D721Med (cell line): ENCODE data around the gene MXRA7.

Experiments used
- DNase-seq: peaks from one replicate; pipeline ENCODE4 v3.0.0; 2011; ENCODE audit warnings: low spot score; ENCODE audit not compliant: insufficient read length
- FAIRE-seq: peaks from 2 replicates; lab custom pipeline; 2011; peaks lifted over from hg19 to GRCh38; lab: Jason Lieb, UNC
- CTCF ChIP-seq: IDR thresholded peaks from 2 replicates; pipeline ENCODE4 v1.5.1; 2012; ENCODE audit warnings: mild to moderate bottlenecking, control low read depth; ENCODE audit not compliant: insufficient read depth; ENCODE audit errors: missing control alignments

The MXRA7 gene

DNA sequence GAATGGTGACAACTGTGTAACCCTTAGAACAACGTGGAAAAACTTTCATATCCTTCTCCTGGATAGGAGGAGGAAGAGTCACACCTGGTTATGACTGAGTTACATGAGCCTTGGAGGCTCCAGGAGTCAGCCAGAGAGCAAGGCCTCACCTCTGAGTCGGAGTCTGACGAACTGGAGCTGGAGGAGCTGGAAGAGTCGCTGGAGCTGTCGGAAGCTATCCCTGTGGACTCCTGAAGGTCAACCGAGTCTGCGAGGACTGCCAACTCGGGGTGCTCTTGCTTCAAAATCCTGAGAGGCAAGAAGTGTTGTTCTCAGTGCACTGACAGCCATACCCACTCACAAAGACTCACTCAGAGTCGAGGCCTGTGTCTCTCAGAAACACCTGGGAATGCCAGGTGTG lies 9.4 kb upstream of the MXRA7 start:
- FAIRE-seq, result no peak

GRCh38 chr17:76718516-76718915 lies 7.8 kb upstream of the MXRA7 start:
- DNase-seq (no peak), FAIRE-seq (no peak)
- no peak for TF ChIP-seq CTCF

More for the DNA sequence above, 9.4 kb upstream of the MXRA7 start:
- no peak for TF ChIP-seq CTCF
- no peak for DNase-seq

DNA sequence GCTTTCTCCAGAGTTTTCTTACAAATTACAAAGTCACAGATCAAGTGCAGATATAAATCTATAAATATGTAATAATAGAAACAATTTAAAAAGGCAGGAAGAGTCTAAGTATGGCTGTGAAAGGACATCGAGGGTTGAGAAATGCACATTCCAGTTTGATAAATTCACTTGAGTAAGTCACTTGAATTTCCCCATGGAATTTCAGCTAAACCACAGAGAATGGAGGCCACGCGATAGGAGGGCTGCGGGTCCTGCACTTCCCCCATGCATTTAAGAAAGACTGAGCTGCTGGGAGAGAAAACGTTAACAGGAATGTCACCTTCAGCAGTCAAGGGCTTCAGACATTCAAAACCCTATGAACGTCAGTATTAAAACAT lies 6.1 kb upstream of the MXRA7 start:
- DNase-seq (no peak), FAIRE-seq (no peak)
- no peak for TF ChIP-seq CTCF

- no peak for DNase-seq
- no peak for TF ChIP-seq CTCF
- FAIRE-seq, result no peak
Measured at GRCh38 chr17:76716146-76716838, 5.5 kb upstream of the MXRA7 start.

DNA sequence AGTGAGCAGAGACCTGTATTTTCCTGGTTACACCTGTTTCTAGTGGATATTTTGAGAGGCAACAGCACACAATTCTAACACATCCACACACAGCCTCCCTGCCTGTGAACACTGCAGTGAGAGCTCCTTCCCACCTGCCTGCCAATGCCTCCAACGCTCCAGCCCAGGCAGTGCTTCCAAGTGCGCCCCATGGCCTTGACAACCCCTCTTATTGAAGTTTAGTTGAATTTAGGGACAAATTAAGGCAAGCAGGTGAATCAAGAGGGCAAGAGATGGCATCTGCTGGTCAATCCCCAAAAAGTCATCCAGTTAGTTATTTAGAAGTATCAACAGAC lies 4.7 kb upstream of the MXRA7 start:
- FAIRE-seq (no peak), DNase-seq (no peak)
- no peak for TF ChIP-seq CTCF

GRCh38 chr17:76714822-76715495 lies 4.2 kb upstream of the MXRA7 start:
- peak; percentile 98 for TF ChIP-seq CTCF
- no peak for FAIRE-seq
- no peak for DNase-seq

DNA sequence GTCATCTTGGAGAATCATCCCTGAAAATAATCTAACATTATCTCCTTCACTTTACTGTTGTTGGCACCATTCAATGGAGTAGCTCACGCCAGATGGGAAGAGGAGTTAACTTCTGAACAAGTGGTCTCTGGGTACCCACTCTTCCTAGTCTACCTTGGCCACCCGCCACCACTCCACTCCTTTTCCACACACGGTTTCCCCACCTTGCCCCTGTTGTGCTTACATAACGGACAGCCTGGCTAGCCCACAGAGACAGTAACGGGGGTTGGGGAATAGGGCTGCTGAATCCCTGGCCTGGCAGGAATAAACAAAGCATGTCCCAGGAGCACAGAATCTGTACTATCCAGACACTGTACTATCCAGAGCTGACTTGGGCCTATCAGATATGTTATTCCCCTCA lies 3.6 kb upstream of the MXRA7 start:
- DNase-seq, result no peak
- TF ChIP-seq CTCF, result no peak
- FAIRE-seq, result no peak
